GM06990 (cell line): ENCODE results near the gene MAP4K2.

Source experiments
- DNase-seq: peaks from one replicate; pipeline ENCODE4 v3.0.0-alpha.2; 2011; ENCODE audit not compliant: insufficient read length; ENCODE audit errors: extremely low read depth
- H3K27me3 ChIP-seq: replicated peaks from 2 replicates; pipeline ENCODE4 v1.6.0; 2011; ENCODE audit warnings: low read length; ENCODE audit not compliant: control insufficient read depth, insufficient read depth
- H3K36me3 ChIP-seq: 2 replicates; pipeline ENCODE4 v1.5.1; 2011; ENCODE audit warnings: low read length; ENCODE audit not compliant: control insufficient read depth, insufficient read depth
- H3K4me3 ChIP-seq: replicated peaks from 2 replicates; pipeline ENCODE4 v1.5.1; 2011; ENCODE audit warnings: low read depth, mild to moderate bottlenecking, control low read depth, low read length
- TF ChIP-seq, protein P1 (sequence below): IDR thresholded peaks from 2 replicates; pipeline ENCODE4 v1.5.1; 2011; ENCODE audit warnings: low read length, control low read depth, mild to moderate bottlenecking, inconsistent platforms; ENCODE audit not compliant: insufficient read depth, poor library complexity, severe bottlenecking

MAP4K2 gene

DNA sequence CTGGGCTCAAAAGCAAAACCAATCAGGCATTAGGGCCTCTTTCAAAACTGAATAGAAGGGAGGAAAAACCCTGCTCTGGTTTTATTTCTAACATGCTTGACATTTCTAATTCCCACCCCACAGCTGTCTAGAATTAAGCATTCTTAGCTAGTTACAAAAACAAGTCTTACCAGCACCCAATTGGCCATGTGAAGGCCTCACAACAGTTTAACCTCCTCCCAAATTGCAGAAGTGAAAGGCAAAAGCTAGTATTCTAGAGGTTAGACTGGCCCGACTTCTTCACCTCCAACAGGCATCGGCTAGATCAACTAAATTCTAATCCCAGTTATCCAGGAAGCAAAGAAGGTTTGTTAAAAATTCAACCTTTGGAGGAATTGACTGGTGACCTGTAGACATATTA lies 31.2 kb downstream of the MAP4K2 start:
- no peak overlapping the region for H3K4me3 ChIP-seq
- DNase-seq = no peak
- TF ChIP-seq, protein P1, sequence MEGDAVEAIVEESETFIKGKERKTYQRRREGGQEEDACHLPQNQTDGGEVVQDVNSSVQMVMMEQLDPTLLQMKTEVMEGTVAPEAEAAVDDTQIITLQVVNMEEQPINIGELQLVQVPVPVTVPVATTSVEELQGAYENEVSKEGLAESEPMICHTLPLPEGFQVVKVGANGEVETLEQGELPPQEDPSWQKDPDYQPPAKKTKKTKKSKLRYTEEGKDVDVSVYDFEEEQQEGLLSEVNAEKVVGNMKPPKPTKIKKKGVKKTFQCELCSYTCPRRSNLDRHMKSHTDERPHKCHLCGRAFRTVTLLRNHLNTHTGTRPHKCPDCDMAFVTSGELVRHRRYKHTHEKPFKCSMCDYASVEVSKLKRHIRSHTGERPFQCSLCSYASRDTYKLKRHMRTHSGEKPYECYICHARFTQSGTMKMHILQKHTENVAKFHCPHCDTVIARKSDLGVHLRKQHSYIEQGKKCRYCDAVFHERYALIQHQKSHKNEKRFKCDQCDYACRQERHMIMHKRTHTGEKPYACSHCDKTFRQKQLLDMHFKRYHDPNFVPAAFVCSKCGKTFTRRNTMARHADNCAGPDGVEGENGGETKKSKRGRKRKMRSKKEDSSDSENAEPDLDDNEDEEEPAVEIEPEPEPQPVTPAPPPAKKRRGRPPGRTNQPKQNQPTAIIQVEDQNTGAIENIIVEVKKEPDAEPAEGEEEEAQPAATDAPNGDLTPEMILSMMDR = no peak
- H3K36me3 ChIP-seq = peaks cover 63% of the 10 kb centered on the region
- no peaks in the 10 kb centered on the region for H3K27me3 ChIP-seq

DNA sequence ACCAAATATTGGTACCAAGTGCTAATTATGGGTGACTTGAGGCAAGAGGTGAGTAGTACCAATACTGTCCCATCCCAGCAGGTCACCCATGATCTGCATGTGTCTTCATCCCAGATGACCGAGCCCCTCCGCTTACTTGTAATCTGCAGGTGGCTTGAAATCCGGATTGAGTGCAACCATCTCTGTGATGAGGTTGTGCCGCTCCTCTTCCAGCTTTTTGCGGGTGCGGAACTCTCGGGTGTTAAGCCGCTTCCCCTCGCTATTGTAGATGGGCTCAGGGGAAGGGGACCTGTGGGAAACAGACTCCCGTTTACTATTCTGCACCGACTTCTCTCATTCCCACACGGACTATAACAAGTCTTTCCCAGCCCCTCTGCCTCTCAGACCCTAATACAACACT lies 32.9 kb downstream of the MAP4K2 start:
- H3K36me3 ChIP-seq = peaks cover 68% of the 10 kb centered on the region
- TF ChIP-seq, protein P1 = no peak
- DNase-seq = no peak
- H3K27me3 ChIP-seq = no peaks in the 10 kb centered on the region
- no peak overlapping the region for H3K4me3 ChIP-seq

DNA sequence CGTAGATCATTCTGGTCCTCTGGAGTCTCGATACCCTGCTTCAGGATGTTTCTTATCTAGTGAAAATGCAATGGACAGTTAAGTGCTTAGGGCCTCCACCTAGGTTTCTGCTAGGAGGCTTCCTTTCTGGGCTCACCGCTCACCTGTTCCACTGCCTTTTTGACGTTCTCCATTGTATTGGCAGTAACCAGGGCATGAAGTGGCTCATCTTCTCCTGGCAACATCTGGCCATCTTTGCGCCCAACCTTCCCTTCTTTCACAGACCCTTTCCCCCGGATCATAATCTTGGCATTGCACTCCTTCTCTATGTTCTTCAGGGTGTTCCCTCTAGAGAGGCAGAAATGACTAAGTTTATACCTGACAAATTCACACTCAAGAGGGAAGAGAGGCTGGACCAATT lies 33.7 kb downstream of the MAP4K2 start:
- TF ChIP-seq, protein P1 = no peak
- Histone ChIP-seq H3K36me3 (peaks cover 69% of the 10 kb centered on the region), H3K4me3 (no peak overlapping the region), H3K27me3 (no peaks in the 10 kb centered on the region)
- no peak for DNase-seq

DNA sequence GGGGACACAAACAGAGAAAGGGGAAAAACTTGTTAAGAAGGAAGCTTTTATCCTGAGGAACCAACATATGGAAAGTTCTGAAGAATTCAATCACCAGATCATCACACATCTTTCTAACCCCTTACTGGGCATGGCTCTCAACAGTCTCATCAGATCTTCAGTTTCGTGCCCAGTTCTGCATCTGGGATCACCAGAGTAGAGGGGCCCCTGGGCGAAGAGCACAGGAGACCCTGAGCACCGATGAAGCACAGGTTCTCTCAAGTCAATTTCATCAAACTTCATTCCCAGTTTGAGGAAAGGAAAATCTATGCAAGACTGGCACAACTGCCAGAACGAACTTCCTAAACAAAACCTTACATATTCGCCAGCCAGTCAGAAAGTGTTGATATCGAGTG lies 34.7 kb downstream of the MAP4K2 start:
- DNase-seq = no peak

DNA sequence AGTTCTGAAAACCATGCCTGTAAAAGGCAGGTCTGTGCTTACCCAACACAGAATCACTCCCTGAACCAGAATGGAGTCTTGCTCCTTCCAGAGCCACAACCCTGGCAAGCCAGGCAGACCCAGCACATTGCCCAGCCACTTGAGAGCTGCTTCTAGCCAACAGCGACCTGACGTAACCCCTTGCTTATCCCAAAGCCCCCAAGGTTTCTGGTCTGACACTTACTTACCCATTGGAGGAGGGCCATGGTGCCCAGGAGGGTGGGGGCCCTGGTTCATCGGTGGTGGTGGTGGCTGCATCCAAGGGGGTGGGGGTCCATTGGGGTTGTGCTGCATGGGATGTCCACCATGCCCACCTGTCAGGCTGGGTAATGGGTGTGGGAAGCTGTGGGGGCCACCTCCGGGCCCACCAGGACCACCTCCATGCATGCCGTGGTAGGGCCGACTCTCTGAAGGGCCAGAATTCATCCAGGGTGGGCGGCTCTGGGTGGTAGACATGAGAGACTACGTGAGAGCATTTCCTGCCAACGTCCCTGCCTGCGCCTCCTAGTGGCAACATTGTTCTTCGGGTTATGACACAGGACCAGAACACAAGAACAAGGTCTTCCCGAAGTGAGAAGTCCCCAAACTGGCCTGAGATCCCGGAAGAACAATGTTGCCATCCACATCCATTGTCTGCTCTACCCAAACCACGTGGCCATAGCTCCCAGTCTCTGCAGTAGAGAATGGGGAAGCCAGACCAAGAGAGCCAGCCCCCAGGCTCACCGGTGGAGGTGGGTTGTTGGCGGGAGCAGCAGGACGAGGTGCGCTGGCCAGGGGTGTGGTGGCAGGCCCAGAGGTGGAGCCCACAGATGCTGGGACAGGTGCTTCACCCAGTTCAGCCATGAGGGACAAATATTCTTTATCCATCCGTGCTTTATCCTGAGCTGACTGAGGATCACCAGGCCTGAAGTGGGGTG lies 35.4 kb downstream of the MAP4K2 start:
- no peaks in the 10 kb centered on the region for H3K27me3 ChIP-seq
- TF ChIP-seq, protein P1 = peak; percentile 79
- DNase-seq = no peak
- peaks cover 66% of the 10 kb centered on the region for H3K36me3 ChIP-seq
- H3K4me3 ChIP-seq = no peak overlapping the region

More for the DNA sequence above, 34.7 kb downstream of the MAP4K2 start:
- Histone ChIP-seq H3K27me3 (no peaks in the 10 kb centered on the region), H3K4me3 (no peak overlapping the region), H3K36me3 (peaks cover 69% of the 10 kb centered on the region)
- TF ChIP-seq, protein P1 = no peak
